PFSK-1 (cell line): Measurements from ENCODE around the gene ADGRG2.

Experiments used
- SIN3A ChIP-seq: IDR thresholded peaks from 2 replicates; pipeline ENCODE4 v1.6.1; 2012; ENCODE audit warnings: mild to moderate bottlenecking, low read length, moderate library complexity, borderline replicate concordance; ENCODE audit not compliant: insufficient read depth
- TF ChIP-seq, protein P1 (sequence below), 2 experiments: IDR thresholded peaks; 2 replicates each; pipeline versions ENCODE4 v1.6.1 to v1.8.0; 2011 to 2012; ENCODE audit warnings: low read depth in 2 of 2, low read length in 2 of 2, control low read depth in 1 of 2, inconsistent platforms in 1 of 2, mild to moderate bottlenecking in 1 of 2, moderate library complexity in 1 of 2; ENCODE audit not compliant: insufficient read depth in 1 of 2

GRCh38 chrX:19040373-19040772 is 81.9 kb downstream of the ADGRG2 start:
- TF ChIP-seq, protein P1, sequence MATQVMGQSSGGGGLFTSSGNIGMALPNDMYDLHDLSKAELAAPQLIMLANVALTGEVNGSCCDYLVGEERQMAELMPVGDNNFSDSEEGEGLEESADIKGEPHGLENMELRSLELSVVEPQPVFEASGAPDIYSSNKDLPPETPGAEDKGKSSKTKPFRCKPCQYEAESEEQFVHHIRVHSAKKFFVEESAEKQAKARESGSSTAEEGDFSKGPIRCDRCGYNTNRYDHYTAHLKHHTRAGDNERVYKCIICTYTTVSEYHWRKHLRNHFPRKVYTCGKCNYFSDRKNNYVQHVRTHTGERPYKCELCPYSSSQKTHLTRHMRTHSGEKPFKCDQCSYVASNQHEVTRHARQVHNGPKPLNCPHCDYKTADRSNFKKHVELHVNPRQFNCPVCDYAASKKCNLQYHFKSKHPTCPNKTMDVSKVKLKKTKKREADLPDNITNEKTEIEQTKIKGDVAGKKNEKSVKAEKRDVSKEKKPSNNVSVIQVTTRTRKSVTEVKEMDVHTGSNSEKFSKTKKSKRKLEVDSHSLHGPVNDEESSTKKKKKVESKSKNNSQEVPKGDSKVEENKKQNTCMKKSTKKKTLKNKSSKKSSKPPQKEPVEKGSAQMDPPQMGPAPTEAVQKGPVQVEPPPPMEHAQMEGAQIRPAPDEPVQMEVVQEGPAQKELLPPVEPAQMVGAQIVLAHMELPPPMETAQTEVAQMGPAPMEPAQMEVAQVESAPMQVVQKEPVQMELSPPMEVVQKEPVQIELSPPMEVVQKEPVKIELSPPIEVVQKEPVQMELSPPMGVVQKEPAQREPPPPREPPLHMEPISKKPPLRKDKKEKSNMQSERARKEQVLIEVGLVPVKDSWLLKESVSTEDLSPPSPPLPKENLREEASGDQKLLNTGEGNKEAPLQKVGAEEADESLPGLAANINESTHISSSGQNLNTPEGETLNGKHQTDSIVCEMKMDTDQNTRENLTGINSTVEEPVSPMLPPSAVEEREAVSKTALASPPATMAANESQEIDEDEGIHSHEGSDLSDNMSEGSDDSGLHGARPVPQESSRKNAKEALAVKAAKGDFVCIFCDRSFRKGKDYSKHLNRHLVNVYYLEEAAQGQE (IDR thresholded peaks at IDR 0.05; ENCODE audit: insufficient read depth in 1 of 2, low read depth in 2 of 2, low read length in 2 of 2) = no peak
- no peak for TF ChIP-seq SIN3A
